NT2/D1 (cell line): ENCODE results near the gene EFHD1.

ENCODE experiments used
- SUZ12 ChIP-seq: IDR thresholded peaks from 2 replicates; pipeline ENCODE4 v1.6.1; 2011; ENCODE audit not compliant: insufficient read length, insufficient read depth; ENCODE audit errors: extremely low read depth
- YY1 ChIP-seq: IDR thresholded peaks from 2 replicates; pipeline ENCODE4 v1.6.1; 2011; ENCODE audit not compliant: insufficient read length, insufficient read depth
- ZNF274 ChIP-seq: IDR thresholded peaks from 2 replicates; pipeline ENCODE4 v1.6.1; 2011; ENCODE audit warnings: mild to moderate bottlenecking, low read depth, low read length

- TF ChIP-seq YY1 (no peak), SUZ12 (no peak), ZNF274 (no peak)
Measured at GRCh38 chr2:232652505-232652851, 19.1 kb downstream of the EFHD1 start.
